Skin of body (tissue), 2 donors: ENCODE data around the gene MST1. TPM values are rescaled to one million over a fixed set of nuclear protein-coding genes. Genes with fewer than 3 reads are reported as not detected.
"Not testable (repeated sequence)": the region's sequence is repeated elsewhere in the genome, so short reads cannot be mapped to it uniquely, and the experiment has no call there.

Experiments used
- DNase-seq: peaks from one replicate; lab custom pipeline; 2025; lab: John Stamatoyannopoulos, UW
- total RNA-seq: library from RNA; depleted of rRNA; stranded (reverse); fragments of >200 nt; gene quantifications from one replicate; pipeline ENCODE4 v1.2.3, GENCODE V29; 2014

The MST1 gene
- total RNA-seq, 1 donor from 2014 or later = 8.6 TPM

DNA sequence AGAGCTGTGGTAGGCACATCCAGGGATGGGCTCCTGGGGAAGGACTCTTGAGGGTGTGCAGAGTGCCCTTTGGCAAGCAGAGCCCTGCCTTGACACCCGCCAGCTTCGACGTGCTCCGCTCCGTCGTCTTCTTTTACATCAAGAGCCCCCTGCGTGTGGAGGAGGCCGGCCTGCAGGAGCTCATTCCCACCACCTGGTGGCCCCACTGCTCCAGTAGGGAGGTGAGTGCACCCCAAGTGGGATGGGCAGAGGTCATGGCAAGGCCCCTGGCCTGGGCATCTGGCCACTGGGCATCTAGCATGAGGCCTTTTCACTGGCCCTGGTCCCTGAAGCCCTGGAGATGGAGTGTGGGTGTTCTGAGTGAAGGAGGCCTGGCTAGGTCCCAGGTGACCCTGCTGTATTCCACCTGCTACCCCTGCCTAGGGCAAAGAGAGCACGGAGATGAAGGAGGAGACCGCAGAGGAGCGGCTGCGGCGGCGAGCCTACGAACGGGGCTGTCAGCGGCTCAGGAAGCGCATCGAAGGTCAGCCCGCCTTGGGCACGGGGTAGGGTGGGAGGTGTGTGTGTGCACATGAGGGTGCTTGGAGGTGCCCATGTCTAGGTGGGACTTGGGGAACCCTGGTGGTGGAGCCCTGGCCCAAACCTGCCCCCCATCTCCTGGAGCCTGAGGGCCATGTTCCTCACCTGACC lies 12.3 kb upstream of the MST1 start:
- no peak for DNase-seq

DNA sequence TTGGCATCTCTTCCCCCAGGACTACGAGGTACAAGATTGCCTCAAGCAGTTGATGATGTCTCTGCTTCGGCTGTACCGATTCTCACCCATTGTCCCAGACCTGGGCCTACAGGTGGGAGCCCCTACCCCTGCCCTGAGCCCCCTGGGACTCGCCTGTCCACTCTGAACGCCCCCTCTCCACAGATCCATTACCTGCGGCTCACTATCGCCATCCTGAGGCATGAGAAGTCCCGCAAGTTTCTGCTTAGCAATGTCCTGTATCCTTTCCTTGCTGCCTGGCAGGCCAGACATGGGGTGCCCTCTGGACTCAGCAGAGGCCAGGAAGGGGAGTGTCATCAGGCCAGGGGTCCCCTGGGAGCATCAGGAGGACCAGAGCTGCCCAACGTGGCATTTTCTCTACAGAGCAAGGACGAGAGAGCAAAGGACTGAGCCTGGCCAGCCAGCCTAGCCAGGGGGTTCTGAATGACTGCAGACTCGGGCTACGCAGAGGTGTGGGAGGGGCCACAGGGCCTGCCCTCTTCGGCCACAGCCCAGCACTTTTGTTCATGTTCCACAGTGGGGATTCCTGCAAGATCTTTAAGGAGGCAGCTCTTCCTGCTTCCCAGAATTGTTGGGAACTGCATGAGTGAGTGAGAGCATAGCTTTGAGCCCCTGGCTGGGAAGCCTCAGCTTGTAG lies 11.3 kb upstream of the MST1 start:
- DNase-seq = no peak

DNA sequence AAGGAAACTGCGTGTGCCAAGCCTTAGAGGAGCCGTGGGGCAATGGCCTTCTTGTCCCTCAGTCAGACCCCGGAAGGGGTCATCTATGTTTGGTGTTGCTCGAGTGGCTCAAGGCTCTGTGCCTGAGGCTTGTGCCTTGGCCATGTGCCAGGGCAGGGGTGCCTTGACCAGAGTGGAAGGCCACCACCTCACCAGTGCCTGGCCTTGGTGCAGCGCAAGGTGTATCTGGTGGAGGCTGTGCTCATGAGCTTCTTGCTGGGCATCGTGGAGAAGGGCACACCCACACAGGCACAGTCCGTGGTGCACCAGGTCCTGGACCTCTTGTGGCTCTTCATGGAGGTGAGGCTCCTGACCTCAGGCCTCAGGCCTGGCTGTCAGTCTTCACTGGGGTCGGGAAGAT lies 10.7 kb upstream of the MST1 start:
- no peak for DNase-seq

DNA sequence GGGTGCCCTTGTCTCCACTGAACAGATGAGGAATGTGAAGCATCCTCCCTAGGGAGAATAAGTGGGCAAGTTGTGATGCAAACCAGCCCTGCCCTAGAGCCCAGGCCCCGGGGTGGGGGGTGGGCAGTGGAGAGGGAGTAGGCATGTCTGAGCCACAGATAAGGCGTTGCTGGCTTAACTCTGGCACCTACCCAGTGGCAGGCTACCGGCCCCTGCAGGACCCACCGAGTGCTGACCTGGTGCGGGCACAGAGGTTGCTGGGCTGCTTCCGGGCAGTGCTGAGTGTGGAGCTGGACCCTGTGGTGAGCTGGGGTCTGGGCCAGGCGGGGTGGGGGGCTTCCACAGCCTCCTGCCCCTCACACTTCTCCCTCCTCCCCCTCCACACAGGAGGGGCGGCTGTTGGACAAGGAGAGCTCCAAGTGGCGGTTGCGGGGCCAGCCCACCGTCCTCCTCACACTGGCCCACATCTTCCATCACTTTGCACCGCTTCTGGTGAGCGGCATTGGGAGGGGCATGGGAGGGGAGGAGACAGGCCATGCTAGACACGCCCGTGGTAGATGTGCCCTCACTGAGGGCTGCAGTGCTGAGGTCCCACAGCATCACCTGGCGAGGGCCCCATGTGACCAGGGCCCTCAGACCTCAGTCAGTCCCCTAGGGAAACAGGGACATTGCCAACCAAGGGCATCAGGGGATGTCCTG lies 10.2 kb upstream of the MST1 start:
- no peak for DNase-seq

DNA sequence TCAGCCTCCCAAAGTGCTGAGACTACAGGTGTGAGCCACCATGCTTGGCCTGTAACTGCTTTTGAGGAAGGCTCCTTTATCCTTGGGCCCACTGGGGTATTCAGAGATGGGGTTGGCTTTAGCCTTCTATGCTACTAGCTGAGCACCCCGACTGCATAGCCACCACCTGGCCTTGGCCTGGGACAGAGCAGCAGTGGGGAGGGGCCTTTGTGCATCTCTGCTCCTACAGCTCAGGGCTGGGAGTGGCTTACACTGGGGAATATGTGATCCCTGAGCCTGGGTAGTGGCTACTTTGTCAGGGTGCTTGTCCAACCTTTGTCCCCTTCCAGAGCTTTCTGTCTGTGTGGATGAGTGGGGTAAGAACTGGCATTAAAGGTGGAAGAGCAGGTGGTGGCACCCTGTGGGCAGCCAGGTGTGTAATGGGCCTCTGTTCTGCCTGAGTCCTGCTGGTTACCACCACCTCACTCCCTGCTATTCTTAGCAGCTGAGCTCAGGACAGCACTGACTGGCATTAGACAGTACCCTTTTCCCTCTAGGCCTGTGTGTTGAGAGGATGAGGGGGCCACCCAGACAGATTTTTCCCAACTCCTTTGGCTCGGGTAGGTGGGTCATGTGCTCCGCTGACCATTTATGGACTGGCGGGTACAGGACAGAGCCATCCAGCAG lies 6.2 kb upstream of the MST1 start:
- DNase-seq = not testable (repeated sequence)

GRCh38 chr3:49694409-49695070 lies 5.3 kb upstream of the MST1 start:
- DNase-seq = not testable (repeated sequence)

DNA sequence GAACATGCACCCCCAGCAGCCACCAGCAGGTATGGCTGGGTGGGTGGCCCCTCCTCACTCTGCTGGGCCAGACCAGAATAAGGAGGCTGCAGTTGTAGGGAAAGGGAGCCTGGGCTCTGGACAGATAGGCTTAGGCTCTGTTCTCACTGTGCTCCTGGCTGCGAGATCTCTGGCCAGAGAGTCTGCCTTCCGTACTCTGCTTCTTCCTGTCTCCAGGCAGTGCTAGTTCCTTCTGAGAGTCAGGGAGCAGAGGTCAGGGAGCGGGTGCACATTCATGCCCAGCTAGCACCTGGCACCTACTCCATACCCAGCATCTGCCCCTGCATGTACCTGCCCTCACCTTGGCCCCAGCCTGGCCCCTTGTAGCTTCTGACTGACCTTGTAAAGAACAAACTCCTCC lies 2.2 kb upstream of the MST1 start:
- not testable (repeated sequence) for DNase-seq

DNA sequence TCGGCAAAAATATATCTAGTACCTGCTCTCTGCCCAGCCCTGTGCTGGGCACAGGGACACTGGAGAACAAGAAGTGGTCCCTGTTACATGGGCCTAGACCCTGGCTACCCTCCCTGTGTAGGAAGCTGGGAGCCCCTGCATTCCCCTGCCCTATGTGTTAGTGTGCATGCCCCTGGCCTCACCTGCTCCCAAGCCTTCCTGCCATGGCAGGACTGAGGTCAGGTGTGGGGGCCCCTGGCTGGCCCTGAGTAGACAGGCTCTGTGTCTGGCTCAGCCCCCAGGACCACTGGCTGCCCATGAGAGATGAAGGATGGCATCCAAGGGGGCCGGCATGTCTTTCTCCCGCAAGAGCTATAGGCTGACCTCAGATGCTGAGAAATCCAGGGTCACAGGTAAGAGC lies 1.6 kb upstream of the MST1 start:
- DNase-seq = not testable (repeated sequence)

DNA sequence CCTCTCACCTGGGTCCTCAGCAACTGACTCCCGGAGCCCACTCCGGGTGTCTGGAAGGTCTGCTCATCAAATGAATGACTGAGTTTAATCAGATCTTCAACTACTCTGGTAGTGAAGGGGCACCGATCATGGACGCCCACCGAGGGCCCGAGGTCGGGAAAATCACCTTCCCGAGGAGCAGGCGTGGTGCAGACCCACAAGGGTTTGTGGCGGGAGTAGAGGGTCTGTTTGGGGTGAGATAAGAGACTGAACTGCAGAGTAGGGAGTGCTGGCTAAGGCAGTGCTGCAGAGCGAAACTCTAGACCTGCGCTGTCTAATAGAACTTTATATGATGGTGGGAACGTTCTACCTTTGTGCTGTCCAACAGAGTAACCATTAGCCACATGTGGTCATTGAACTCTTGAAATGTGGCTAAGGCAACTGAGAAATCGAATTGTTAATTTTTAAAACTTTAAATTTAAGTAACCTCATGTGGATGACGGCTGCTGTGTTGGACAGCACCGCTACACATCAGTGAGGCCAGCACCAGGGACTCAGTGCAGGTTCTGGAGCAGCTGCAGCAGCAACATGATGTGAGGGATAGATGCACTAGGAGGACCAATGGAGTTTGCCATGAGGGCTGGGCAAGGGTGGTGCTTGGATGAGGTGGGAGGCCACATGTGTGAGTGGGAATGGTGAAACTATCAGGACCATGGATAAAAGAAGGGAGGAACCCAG lies 792 bp upstream of the MST1 start:
- DNase-seq = not testable (repeated sequence)

GRCh38 chr3:49688338-49689045 lies 782 bp downstream of the MST1 start:
- not testable (repeated sequence) for DNase-seq

DNA sequence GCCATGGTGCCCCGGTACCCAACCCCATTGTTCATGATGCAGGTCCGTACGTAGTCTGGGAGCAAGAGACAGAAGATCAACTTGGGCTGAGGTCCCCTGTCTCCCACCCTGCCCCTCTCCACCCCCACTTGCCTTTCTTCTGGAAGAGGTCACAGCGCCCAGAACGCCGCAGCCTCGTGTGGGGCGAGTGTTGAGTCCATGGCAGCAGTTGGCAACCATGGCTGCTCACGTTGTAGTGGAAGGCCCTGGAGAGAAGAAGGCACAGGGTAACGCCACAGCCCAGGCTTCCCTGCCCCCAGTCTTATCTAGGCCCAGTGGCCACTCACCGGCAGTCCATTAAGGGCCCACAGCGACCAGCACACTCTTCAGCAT lies 1.9 kb downstream of the MST1 start:
- DNase-seq = not testable (repeated sequence)

- DNase-seq = not testable (repeated sequence)
Measured at GRCh38 chr3:49686769-49687423, 2.4 kb downstream of the MST1 start.

DNA sequence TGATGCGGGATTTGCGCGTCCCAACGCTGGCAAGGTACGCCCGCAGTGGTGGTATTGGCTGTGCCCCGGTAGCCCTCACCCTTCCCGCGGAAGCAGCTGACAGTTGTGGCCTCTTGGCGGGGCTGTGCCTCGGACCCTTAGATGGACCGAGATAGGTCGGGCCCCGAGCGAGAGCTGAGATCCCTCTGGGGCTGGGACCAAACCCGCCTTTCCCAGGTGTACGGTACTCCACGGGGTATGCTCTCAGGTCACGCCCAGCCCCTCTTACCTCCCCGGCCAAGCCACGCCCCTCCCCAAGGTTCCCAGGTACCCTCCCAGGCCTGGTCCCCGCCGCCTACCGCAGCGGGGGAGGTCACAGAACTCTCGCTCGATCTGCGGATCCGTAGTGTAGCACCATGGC lies 2.9 kb downstream of the MST1 start:
- DNase-seq = not testable (repeated sequence)

DNA sequence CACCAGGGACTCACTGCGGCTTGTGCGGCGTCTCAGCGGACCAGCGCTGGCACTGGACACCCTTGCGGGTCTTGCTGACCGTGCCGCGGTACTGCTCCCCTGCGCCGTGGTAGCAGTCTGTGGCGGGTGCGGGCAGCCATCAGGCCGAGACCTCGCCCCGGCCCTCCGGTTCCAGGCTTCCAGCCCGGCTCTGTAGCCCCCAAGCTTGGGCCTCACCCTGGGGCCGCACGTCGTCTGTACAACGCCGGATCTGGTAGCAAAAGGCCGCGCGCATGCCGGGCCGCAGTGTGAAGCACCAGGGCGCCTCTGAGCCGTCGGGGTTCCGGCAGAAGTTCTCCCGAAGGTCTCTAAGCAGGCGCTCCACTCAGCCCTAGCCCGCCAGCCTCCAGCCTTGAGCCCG lies 3.4 kb downstream of the MST1 start:
- DNase-seq = not testable (repeated sequence)

GRCh38 chr3:49685103-49685502 lies 4.2 kb downstream of the MST1 start:
- not testable (repeated sequence) for DNase-seq

DNA sequence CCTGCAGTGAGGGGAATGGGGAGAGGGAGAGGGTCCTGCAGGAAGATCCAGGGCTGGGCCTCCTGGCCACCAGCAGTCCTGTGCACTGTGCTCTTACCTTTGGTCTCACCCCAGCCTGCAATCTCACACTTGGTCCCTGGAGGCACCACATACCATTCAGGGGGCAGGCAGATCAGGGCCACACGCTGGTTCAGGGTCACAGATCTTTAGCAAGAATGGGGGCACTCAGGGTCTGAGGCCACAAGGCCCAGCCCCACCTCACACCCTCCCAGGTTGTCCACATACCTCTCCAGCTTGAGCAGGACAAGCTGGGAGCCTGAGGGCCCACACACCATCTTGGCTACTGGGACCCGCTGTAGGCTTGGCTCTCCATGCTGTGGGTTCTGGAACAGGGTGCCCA lies 4.8 kb downstream of the MST1 start:
- DNase-seq = not testable (repeated sequence)

GRCh38 chr3:49683162-49683561 lies 6.1 kb downstream of the MST1 start:
- no peak for DNase-seq

- no peak for DNase-seq
Measured at GRCh38 chr3:49681543-49681942, 7.7 kb downstream of the MST1 start.

- DNase-seq = no peak
Measured at GRCh38 chr3:49681232-49681522, 8.1 kb downstream of the MST1 start.
